Esophagus squamous epithelium (tissue), 4 donors: ENCODE data around the gene ICAM3.

Source experiments
- CTCF ChIP-seq, 6 experiments: fragments of 450-650 bp in 4 of 6; fragments of 200-600 bp in 2 of 6; sonication (generic) in 2 of 6; IDR thresholded peaks; one replicate each; pipeline ENCODE4 v1.5.1; 2016 to 2019; ENCODE audit warnings: antibody characterized with exemption in 6 of 6, mild to moderate bottlenecking in 4 of 6, moderate library complexity in 4 of 6
- POLR2A ChIP-seq, 4 donors: fragments of 450-650 bp; IDR thresholded peaks; one replicate each; pipeline ENCODE4 v1.6.1; 2017; ENCODE audit warnings: antibody characterized with exemption in 4 of 4, mild to moderate bottlenecking in 4 of 4, moderate library complexity in 3 of 4

GRCh38 chr19:10384580-10384979, 45.2 kb upstream of the ICAM3 start:
- no peak for TF ChIP-seq CTCF (IDR thresholded peaks at IDR 0.05)
- TF ChIP-seq POLR2A (IDR thresholded peaks at IDR 0.05), result no peak
